WTC11 (cell line): Measurements from ENCODE around the gene ACVR2A. TPM values are rescaled to one million over a fixed set of nuclear protein-coding genes. Genes with fewer than 3 reads are reported as not detected.

Experiments used
- ATAC-seq: fragments of 200-7000 bp; cut with Tn5 transposase; 2 replicates; pipeline ENCODE4 v1.10.0; 2021; ENCODE audit warnings: mild to moderate bottlenecking, moderate library complexity
- CTCF ChIA-PET: fragments of 300-600 bp; sonication (Branson Sonifier 250); formaldehyde crosslinking; loops from one replicate; lab custom pipeline; 2021; ENCODE audit warnings: antibody characterized with exemption; lab: Charles Lee
- POLR2A ChIA-PET: fragments of 350-600 bp; sonication (Branson Sonifier 250); formaldehyde crosslinking; loops from one replicate; lab custom pipeline; 2021; ENCODE audit warnings: antibody characterized with exemption; lab: Charles Lee
- DNase-seq: peaks from one replicate; pipeline ENCODE4 v3.0.0; 2021; ENCODE audit warnings: low spot score
- H3K27ac Mint-ChIP-seq: 2 replicates; pipeline ENCODE4 v1.8.0; 2021; ENCODE audit warnings: mixed read lengths
- H3K27me3 Mint-ChIP-seq: 2 replicates; pipeline ENCODE4 v1.8.0; 2021; ENCODE audit warnings: low read depth, mild to moderate bottlenecking, moderate library complexity, mixed read lengths
- H3K36me3 Mint-ChIP-seq: 2 replicates; pipeline ENCODE4 v1.8.0; 2021; ENCODE audit warnings: mixed read lengths
- H3K4me1 Mint-ChIP-seq: 2 replicates; pipeline ENCODE4 v1.8.0; 2022; ENCODE audit warnings: mixed read lengths
- H3K4me3 Mint-ChIP-seq: 2 replicates; pipeline ENCODE4 v1.8.0; 2021; ENCODE audit warnings: mild to moderate bottlenecking, moderate library complexity, mixed read lengths
- H3K9me3 Mint-ChIP-seq: 2 replicates; pipeline ENCODE4 v1.8.0; 2021; ENCODE audit warnings: mixed read lengths
- ATF1 ChIP-seq: sonication (generic); formaldehyde crosslinking; IDR thresholded peaks from 2 replicates; pipeline ENCODE4 v1.8.1; 2023; ENCODE audit warnings: mild to moderate bottlenecking, moderate library complexity, missing genetic modification reagents
- CREM ChIP-seq: sonication (generic); formaldehyde crosslinking; IDR thresholded peaks from 2 replicates; pipeline ENCODE4 v1.8.1; 2022; ENCODE audit warnings: mild to moderate bottlenecking, missing genetic modification reagents, moderate library complexity
- E2F5 ChIP-seq: sonication (generic); formaldehyde crosslinking; IDR thresholded peaks from 2 replicates; pipeline ENCODE4 v1.8.1; 2022; ENCODE audit warnings: mild to moderate bottlenecking, moderate library complexity, missing genetic modification reagents
- FOXJ3 ChIP-seq: sonication (generic); formaldehyde crosslinking; IDR thresholded peaks from 2 replicates; pipeline ENCODE4 v1.9.0; 2021; ENCODE audit warnings: missing genetic modification reagents, mild to moderate bottlenecking, borderline replicate concordance
- GTF2I ChIP-seq: fragments of 250-450 bp; sonication (Bioruptor Pico); conservative IDR thresholded peaks from 2 replicates; pipeline ENCODE4 v1.4.0; 2021; ENCODE audit warnings: mild to moderate bottlenecking
- HMGA2 ChIP-seq: fragments of 250-450 bp; sonication (Bioruptor Pico); IDR thresholded peaks from 2 replicates; pipeline ENCODE4 v1.4.0; 2021; ENCODE audit warnings: mild to moderate bottlenecking, moderate library complexity
- NFE2L1 ChIP-seq: sonication (generic); formaldehyde crosslinking; IDR thresholded peaks from 2 replicates; pipeline ENCODE4 v1.8.1; 2023; ENCODE audit warnings: missing genetic modification reagents
- NFYB ChIP-seq: sonication (generic); formaldehyde crosslinking; conservative IDR thresholded peaks from 2 replicates; pipeline ENCODE4 v1.8.0; 2022; ENCODE audit warnings: low read depth, missing genetic modification reagents
- NR1H2 ChIP-seq: sonication (generic); formaldehyde crosslinking; IDR thresholded peaks from 2 replicates; pipeline ENCODE4 v1.9.0; 2021; ENCODE audit warnings: mild to moderate bottlenecking, moderate library complexity, missing genetic modification reagents
- OVOL2 ChIP-seq: fragments of 250-450 bp; sonication (Bioruptor Pico); IDR thresholded peaks from 2 replicates; pipeline ENCODE4 v1.9.0; 2021; ENCODE audit warnings: mild to moderate bottlenecking, borderline replicate concordance
- RELA ChIP-seq: sonication (generic); formaldehyde crosslinking; IDR thresholded peaks from 2 replicates; pipeline ENCODE4 v1.8.1; 2022; ENCODE audit warnings: missing genetic modification reagents, mild to moderate bottlenecking, borderline replicate concordance
- RORB ChIP-seq: fragments of 250-450 bp; sonication (Bioruptor Pico); IDR thresholded peaks from 2 replicates; pipeline ENCODE4 v1.9.0; 2021; ENCODE audit warnings: mild to moderate bottlenecking
- SMAD4 ChIP-seq: sonication (generic); formaldehyde crosslinking; IDR thresholded peaks from 2 replicates; pipeline ENCODE4 v1.8.0; 2022; ENCODE audit warnings: mild to moderate bottlenecking, missing genetic modification reagents
- TCF7 ChIP-seq: sonication (generic); formaldehyde crosslinking; IDR thresholded peaks from 2 replicates; pipeline ENCODE4 v1.8.0; 2022; ENCODE audit warnings: mild to moderate bottlenecking, low read depth, missing genetic modification reagents, moderate library complexity
- TEAD4 ChIP-seq: sonication (generic); formaldehyde crosslinking; IDR thresholded peaks from 2 replicates; pipeline ENCODE4 v1.8.0; 2022; ENCODE audit warnings: mild to moderate bottlenecking, missing genetic modification reagents
- TP53 ChIP-seq: sonication (generic); formaldehyde crosslinking; IDR thresholded peaks from 2 replicates; pipeline ENCODE4 v1.8.1; 2023; ENCODE audit warnings: mild to moderate bottlenecking, missing genetic modification reagents
- ZNF121 ChIP-seq: sonication (generic); formaldehyde crosslinking; IDR thresholded peaks from 2 replicates; pipeline ENCODE4 v1.8.0; 2023; ENCODE audit warnings: missing genetic modification reagents
- ZNF532 ChIP-seq: fragments of 250-450 bp; sonication (Bioruptor Pico); IDR thresholded peaks from 2 replicates; pipeline ENCODE4 v1.9.0; 2021; ENCODE audit warnings: mild to moderate bottlenecking, borderline replicate concordance
- ZSCAN18 ChIP-seq: fragments of 250-450 bp; sonication (Bioruptor Pico); IDR thresholded peaks from 2 replicates; pipeline ENCODE4 v2.1.2; 2022; ENCODE audit warnings: mild to moderate bottlenecking, moderate library complexity
- total RNA-seq: library from RNA; stranded (reverse); gene quantifications from 3 replicates; pipeline ENCODE4 v1.2.3, GENCODE V29; 2021
- TF ChIP-seq, protein P1 (sequence below): sonication (generic); formaldehyde crosslinking; IDR thresholded peaks from 2 replicates; pipeline ENCODE4 v1.8.1; 2022; ENCODE audit warnings: mild to moderate bottlenecking, missing genetic modification reagents, moderate library complexity, borderline replicate concordance
- TF ChIP-seq, protein P2 (sequence below): sonication (generic); formaldehyde crosslinking; conservative IDR thresholded peaks from 2 replicates; pipeline ENCODE4 v1.8.1; 2022; ENCODE audit warnings: mild to moderate bottlenecking, missing genetic modification reagents
- TF ChIP-seq, protein P3 (sequence below): sonication (generic); formaldehyde crosslinking; IDR thresholded peaks from 2 replicates; pipeline ENCODE4 v1.8.0; 2022; ENCODE audit warnings: mild to moderate bottlenecking, missing genetic modification reagents

ACVR2A gene
- total RNA-seq, 1 experiment from 2014 or later, result 11.7 TPM

DNA sequence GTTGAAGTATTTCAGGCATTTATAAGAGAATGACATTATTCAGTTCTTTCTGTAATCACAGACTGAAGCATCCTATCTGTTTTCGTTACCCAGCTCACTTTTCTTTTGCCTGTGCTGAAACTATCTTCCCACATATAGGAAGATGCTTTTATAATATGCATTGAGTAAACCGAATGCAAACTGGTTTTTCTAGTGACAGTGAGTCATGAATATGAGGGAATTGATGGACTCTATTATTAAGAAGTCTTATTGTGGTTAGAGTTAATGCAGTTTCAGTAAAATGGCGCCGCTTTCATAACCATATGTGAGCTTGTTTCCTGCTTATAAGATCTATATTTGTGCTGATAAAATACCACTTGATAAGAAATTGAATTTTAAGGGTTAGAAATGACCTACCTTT lies 59.2 kb downstream of the ACVR2A start:
- ATAC-seq, result no peak
- CTCF ChIA-PET, result no interaction called here

GRCh38 chr2:147909178-147909577 lies 64.3 kb downstream of the ACVR2A start:
- H3K27me3 Mint-ChIP-seq, result no peaks in the 10 kb centered on the region
- no peak for TF ChIP-seq FOXJ3 (CRISPR knock-in tag)
- TF ChIP-seq NFE2L1 (CRISPR knock-in tag), result no peak
- TF ChIP-seq TCF7 (CRISPR knock-in tag), result no peak
- TF ChIP-seq RELA (CRISPR knock-in tag), result no peak
- no peak for TF ChIP-seq GTF2I (CRISPR knock-in tag)
- TF ChIP-seq TEAD4 (CRISPR knock-in tag), result no peak
- no peak for TF ChIP-seq SMAD4
- TF ChIP-seq, protein P1, sequence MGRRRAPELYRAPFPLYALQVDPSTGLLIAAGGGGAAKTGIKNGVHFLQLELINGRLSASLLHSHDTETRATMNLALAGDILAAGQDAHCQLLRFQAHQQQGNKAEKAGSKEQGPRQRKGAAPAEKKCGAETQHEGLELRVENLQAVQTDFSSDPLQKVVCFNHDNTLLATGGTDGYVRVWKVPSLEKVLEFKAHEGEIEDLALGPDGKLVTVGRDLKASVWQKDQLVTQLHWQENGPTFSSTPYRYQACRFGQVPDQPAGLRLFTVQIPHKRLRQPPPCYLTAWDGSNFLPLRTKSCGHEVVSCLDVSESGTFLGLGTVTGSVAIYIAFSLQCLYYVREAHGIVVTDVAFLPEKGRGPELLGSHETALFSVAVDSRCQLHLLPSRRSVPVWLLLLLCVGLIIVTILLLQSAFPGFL (CRISPR knock-in tag), result no peak
- TF ChIP-seq ZSCAN18, result no peak
- TF ChIP-seq HMGA2 (CRISPR knock-in tag), result no peak
- TF ChIP-seq ATF1 (CRISPR knock-in tag), result no peak
- no peak for DNase-seq
- no peaks in the 10 kb centered on the region for H3K4me1 Mint-ChIP-seq
- peaks cover 12% of the 10 kb centered on the region for H3K36me3 Mint-ChIP-seq
- ATAC-seq, result no peak
- peaks cover 8% of the 10 kb centered on the region for H3K9me3 Mint-ChIP-seq
- no peak overlapping the region for H3K4me3 Mint-ChIP-seq
- POLR2A ChIA-PET, result interaction anchor here (0.6 kb wide), 1 partner anchor 305 kb away, joined by 3 read pairs; no protein-coding TSS in a partner anchor
- CTCF ChIA-PET, result interaction anchor here (0.9 to 1.3 kb wide), 2 partner anchors 519 to 982 kb away, joined by 3 to 4 read pairs; no protein-coding TSS in a partner anchor
- H3K27ac Mint-ChIP-seq, result no peak overlapping the region

More for the DNA sequence above, 59.2 kb downstream of the ACVR2A start:
- Mint-ChIP-seq H3K27me3 (no peaks in the 10 kb centered on the region), H3K36me3 (peaks cover 12% of the 10 kb centered on the region), H3K27ac (no peak overlapping the region), H3K4me3 (no peak overlapping the region), H3K4me1 (no peaks in the 10 kb centered on the region), H3K9me3 (peaks cover 8% of the 10 kb centered on the region)
- POLR2A ChIA-PET, result no interaction called here
- TF ChIP-seq OVOL2 (CRISPR knock-in tag) (no peak), TP53 (CRISPR knock-in tag) (no peak), ZNF532 (CRISPR knock-in tag) (no peak), NFYB (no peak), CREM (CRISPR knock-in tag) (no peak), RORB (CRISPR knock-in tag) (no peak), TEAD4 (CRISPR knock-in tag) (no peak), NR1H2 (CRISPR knock-in tag) (no peak), E2F5 (CRISPR knock-in tag) (no peak), SMAD4 (no peak), ZNF121 (no peak)
- TF ChIP-seq, protein P2, sequence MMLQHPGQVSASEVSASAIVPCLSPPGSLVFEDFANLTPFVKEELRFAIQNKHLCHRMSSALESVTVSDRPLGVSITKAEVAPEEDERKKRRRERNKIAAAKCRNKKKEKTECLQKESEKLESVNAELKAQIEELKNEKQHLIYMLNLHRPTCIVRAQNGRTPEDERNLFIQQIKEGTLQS (CRISPR knock-in tag), result no peak
- TF ChIP-seq, protein P3, sequence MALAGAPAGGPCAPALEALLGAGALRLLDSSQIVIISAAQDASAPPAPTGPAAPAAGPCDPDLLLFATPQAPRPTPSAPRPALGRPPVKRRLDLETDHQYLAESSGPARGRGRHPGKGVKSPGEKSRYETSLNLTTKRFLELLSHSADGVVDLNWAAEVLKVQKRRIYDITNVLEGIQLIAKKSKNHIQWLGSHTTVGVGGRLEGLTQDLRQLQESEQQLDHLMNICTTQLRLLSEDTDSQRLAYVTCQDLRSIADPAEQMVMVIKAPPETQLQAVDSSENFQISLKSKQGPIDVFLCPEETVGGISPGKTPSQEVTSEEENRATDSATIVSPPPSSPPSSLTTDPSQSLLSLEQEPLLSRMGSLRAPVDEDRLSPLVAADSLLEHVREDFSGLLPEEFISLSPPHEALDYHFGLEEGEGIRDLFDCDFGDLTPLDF (CRISPR knock-in tag), result no peak
- no peak for DNase-seq
